Measurements from ENCODE around the gene GATA2. TPM values are rescaled to one million over a fixed set of nuclear protein-coding genes. Genes with fewer than 3 reads are reported as not detected.

The GATA2 gene
- total RNA-seq, 2 experiments from 2014 or later, result 0.16 to 0.17 TPM

DNA sequence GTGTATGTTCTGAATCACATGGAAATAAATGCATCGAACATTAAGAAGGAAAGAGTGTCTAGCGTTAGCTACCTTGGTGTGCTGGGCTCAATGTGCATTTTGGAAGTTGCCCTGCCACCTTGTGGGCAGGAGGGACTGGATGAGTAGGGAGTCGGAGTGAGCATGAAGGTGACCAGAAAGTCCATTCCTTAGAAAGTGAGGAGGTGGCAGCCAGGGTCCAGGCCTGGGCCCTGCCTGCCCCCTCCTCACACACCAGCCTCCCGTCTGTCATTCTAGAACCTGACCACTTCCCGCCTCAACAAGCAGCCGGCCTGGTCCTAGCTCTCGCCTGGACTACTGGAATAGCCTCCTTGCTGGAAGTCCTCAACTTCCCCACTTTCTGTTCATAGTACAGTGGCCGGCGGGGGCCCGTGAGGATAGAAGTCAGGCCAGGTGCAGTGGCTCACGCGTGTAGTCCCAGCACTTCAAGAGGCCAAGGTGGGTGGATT lies 10.2 kb upstream of the GATA2 start:
- CTCF ChIA-PET, result no interaction called here
- intact Hi-C loops (cut with DNase I, micrococcal nuclease), result no loop called here
- TF ChIP-seq, protein P1, sequence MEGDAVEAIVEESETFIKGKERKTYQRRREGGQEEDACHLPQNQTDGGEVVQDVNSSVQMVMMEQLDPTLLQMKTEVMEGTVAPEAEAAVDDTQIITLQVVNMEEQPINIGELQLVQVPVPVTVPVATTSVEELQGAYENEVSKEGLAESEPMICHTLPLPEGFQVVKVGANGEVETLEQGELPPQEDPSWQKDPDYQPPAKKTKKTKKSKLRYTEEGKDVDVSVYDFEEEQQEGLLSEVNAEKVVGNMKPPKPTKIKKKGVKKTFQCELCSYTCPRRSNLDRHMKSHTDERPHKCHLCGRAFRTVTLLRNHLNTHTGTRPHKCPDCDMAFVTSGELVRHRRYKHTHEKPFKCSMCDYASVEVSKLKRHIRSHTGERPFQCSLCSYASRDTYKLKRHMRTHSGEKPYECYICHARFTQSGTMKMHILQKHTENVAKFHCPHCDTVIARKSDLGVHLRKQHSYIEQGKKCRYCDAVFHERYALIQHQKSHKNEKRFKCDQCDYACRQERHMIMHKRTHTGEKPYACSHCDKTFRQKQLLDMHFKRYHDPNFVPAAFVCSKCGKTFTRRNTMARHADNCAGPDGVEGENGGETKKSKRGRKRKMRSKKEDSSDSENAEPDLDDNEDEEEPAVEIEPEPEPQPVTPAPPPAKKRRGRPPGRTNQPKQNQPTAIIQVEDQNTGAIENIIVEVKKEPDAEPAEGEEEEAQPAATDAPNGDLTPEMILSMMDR (IDR thresholded peaks at IDR 0.05), result no peak

DNA sequence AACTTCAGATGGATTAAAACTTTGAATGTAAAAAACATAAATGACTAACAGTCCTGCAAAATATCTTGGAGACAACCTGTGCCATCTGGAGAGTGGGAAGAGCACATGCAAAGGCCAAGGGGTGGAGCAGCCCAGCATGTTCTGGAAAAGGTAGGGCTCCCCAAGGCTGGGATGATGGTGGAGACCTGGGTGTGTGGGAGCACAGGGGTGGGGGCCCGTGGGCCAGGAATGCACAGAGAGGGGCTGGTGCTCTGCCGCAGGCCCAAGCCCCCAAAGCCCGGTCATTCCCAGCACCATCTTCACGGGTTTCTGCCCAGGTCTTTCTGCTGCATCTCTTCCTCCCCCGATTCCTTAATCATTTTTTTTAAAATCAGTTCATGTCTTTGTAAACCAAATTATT lies 9.7 kb upstream of the GATA2 start:
- H3K4me3 Mint-ChIP-seq, result no peak overlapping the region

More for the DNA sequence above, 10.2 kb upstream of the GATA2 start:
- Histone ChIP-seq H3K4me3 (ENCODE audit: low read length) (no peak overlapping the region), H3K4me1 (ENCODE audit: insufficient read depth, low read length) (no peaks in the 10 kb centered on the region), H3K36me3 (ENCODE audit: insufficient read depth, low read length) (no peaks in the 10 kb centered on the region), H3K9me3 (ENCODE audit: control insufficient read depth in 1 of 2, insufficient read depth in 1 of 2, low read length in 2 of 2) (no peaks in the 10 kb centered on the region), H3K27ac (ENCODE audit: low read depth in 1 of 2, low read length in 2 of 2) (no peak overlapping the region), H3K27me3 (ENCODE audit: control insufficient read depth in 1 of 2, insufficient read depth in 2 of 2, low read length in 2 of 2) (peaks cover 13 to 22% of the 10 kb centered on the region in 2 experiments)
- H3K4me1 Mint-ChIP-seq (ENCODE audit: low read depth), result no peaks in the 10 kb centered on the region
- peaks cover 65% of the 10 kb centered on the region for H3K27me3 Mint-ChIP-seq
- DNase-seq, result no peak
- POLR2A ChIA-PET, result no interaction called here
- no peaks in the 10 kb centered on the region for H3K36me3 Mint-ChIP-seq (ENCODE audit: low read depth)
- no peak overlapping the region for H3K27ac Mint-ChIP-seq
- H3K4me3 Mint-ChIP-seq, result no peak overlapping the region
- H3K9me3 Mint-ChIP-seq, result no peaks in the 10 kb centered on the region
- no peak for ATAC-seq (ENCODE audit: poor library complexity)

DNA sequence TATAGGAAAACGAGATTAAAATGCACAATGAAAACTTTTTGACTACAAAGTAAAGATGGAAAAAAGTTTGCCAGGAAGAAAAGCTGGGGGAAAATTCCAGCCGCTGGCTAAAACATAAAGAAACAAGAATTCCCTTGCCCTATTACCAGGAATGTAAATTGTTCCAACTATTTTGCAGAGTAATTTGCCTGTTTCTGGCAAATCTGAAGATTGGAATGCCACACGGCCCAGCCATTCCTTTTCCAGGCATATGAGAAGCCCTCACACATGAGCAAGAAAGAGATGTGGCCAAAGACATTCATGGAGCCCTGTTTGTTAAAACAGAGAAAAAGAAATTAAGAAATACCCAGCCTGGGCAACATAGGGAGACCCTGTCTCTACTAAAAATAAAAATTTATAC lies 8.4 kb upstream of the GATA2 start:
- Histone ChIP-seq H3K4me3 (ENCODE audit: low read length) (no peak overlapping the region), H3K9me3 (ENCODE audit: control insufficient read depth in 1 of 2, insufficient read depth in 1 of 2, low read length in 2 of 2) (peaks cover 0 to 12% of the 10 kb centered on the region in 2 experiments), H3K4me1 (ENCODE audit: insufficient read depth, low read length) (peaks cover 9% of the 10 kb centered on the region), H3K27me3 (ENCODE audit: control insufficient read depth in 1 of 2, insufficient read depth in 2 of 2, low read length in 2 of 2) (peaks cover 27 to 28% of the 10 kb centered on the region in 2 experiments), H3K36me3 (ENCODE audit: insufficient read depth, low read length) (no peaks in the 10 kb centered on the region), H3K27ac (ENCODE audit: low read depth in 1 of 2, low read length in 2 of 2) (no peak overlapping the region)
- Mint-ChIP-seq H3K9me3 (no peaks in the 10 kb centered on the region), H3K36me3 (ENCODE audit: low read depth) (no peaks in the 10 kb centered on the region), H3K4me1 (ENCODE audit: low read depth) (no peaks in the 10 kb centered on the region), H3K27me3 (peaks cover 64% of the 10 kb centered on the region), H3K27ac (no peak overlapping the region), H3K4me3 (no peak overlapping the region)
- intact Hi-C loops (cut with DNase I, micrococcal nuclease), result no loop called here
- POLR2A ChIA-PET, result no interaction called here
- TF ChIP-seq, protein P1 (IDR thresholded peaks at IDR 0.05), result no peak
- CTCF ChIA-PET, result interaction anchor here (1.6 kb wide), 1 partner anchor 75 kb away, joined by 4 read pairs; no protein-coding TSS in a partner anchor
- no peak for ATAC-seq (ENCODE audit: poor library complexity)
- DNase-seq, result no peak

More for the DNA sequence above, 9.7 kb upstream of the GATA2 start:
- no peaks in the 10 kb centered on the region for H3K9me3 ChIP-seq (ENCODE audit: control insufficient read depth in 1 of 2, insufficient read depth in 1 of 2, low read length in 2 of 2)
- intact Hi-C loops (cut with DNase I, micrococcal nuclease), result no loop called here
- POLR2A ChIA-PET, result no interaction called here
- H3K36me3 ChIP-seq (ENCODE audit: insufficient read depth, low read length), result no peaks in the 10 kb centered on the region
- no peak for DNase-seq
- no peak overlapping the region for H3K27ac Mint-ChIP-seq
- peaks cover 63% of the 10 kb centered on the region for H3K27me3 Mint-ChIP-seq
- H3K4me1 Mint-ChIP-seq (ENCODE audit: low read depth), result no peaks in the 10 kb centered on the region
- TF ChIP-seq, protein P1 (IDR thresholded peaks at IDR 0.05), result no peak
- no peaks in the 10 kb centered on the region for H3K9me3 Mint-ChIP-seq
- no peak overlapping the region for H3K4me3 ChIP-seq (ENCODE audit: low read length)
- H3K4me1 ChIP-seq (ENCODE audit: insufficient read depth, low read length), result peaks cover 3% of the 10 kb centered on the region
- H3K27ac ChIP-seq (ENCODE audit: low read depth in 1 of 2, low read length in 2 of 2), result no peak overlapping the region
- CTCF ChIA-PET, result no interaction called here
- H3K27me3 ChIP-seq (ENCODE audit: control insufficient read depth in 1 of 2, insufficient read depth in 2 of 2, low read length in 2 of 2), result peaks cover 15 to 26% of the 10 kb centered on the region in 2 experiments
- ATAC-seq (ENCODE audit: poor library complexity), result no peak
- H3K36me3 Mint-ChIP-seq (ENCODE audit: low read depth), result no peaks in the 10 kb centered on the region

Data from CD4-positive, alpha-beta T cell (primary cell).